HG02973 (cell line): ENCODE results near the gene EVC.

ENCODE experiments used
- ATAC-seq: cut with Tn5 transposase; IDR thresholded peaks from one replicate; pipeline ENCODE4 v1.9.1; 2021; ENCODE audit warnings: moderate library complexity; ENCODE audit not compliant: unreplicated experiment

The EVC gene

GRCh38 chr4:5753766-5754528 lies 42.9 kb downstream of the EVC start:
- ATAC-seq = no peak

GRCh38 chr4:5754529-5754881 lies 43.5 kb downstream of the EVC start:
- ATAC-seq = no peak

- ATAC-seq = no peak
Observed at GRCh38 chr4:5755161-5755560, 44.2 kb downstream of the EVC start.

- no peak for ATAC-seq
Observed at GRCh38 chr4:5755679-5756078, 44.7 kb downstream of the EVC start.

- ATAC-seq = no peak
Observed at GRCh38 chr4:5756271-5756670, 45.3 kb downstream of the EVC start.

- no peak for ATAC-seq
Observed at GRCh38 chr4:5757091-5757490, 46.1 kb downstream of the EVC start.

- ATAC-seq = no peak
Observed at GRCh38 chr4:5757536-5757935, 46.5 kb downstream of the EVC start.

GRCh38 chr4:5757954-5758353 lies 47.0 kb downstream of the EVC start:
- no peak for ATAC-seq

GRCh38 chr4:5758741-5759140 lies 47.7 kb downstream of the EVC start:
- peak; percentile 53 for ATAC-seq

- ATAC-seq = no peak
Observed at GRCh38 chr4:5759236-5760075, 48.5 kb downstream of the EVC start.

- no peak for ATAC-seq
Observed at GRCh38 chr4:5760246-5760645, 49.2 kb downstream of the EVC start.

- ATAC-seq = no peak
Observed at GRCh38 chr4:5760936-5761480, 50.0 kb downstream of the EVC start.

- no peak for ATAC-seq
Observed at GRCh38 chr4:5770051-5770450, 59.0 kb downstream of the EVC start.

GRCh38 chr4:5772528-5773270 lies 61.7 kb downstream of the EVC start:
- no peak for ATAC-seq

GRCh38 chr4:5773271-5773555 lies 62.2 kb downstream of the EVC start:
- ATAC-seq = no peak

- ATAC-seq = no peak
Observed at GRCh38 chr4:5774416-5775036, 63.5 kb downstream of the EVC start.

GRCh38 chr4:5776510-5776909 lies 65.5 kb downstream of the EVC start:
- no peak for ATAC-seq

GRCh38 chr4:5780831-5781480 lies 70.0 kb downstream of the EVC start:
- ATAC-seq = no peak

- no peak for ATAC-seq
Observed at GRCh38 chr4:5781691-5782090, 70.7 kb downstream of the EVC start.

- no peak for ATAC-seq
Observed at GRCh38 chr4:5782829-5783476, 72.0 kb downstream of the EVC start.
